ENCODE measurements around the gene CEMIP.

CEMIP gene

GRCh38 chr15:80978685-80979329 lies 199.6 kb downstream of the CEMIP start:
- Histone ChIP-seq H3K9me3 (ENCODE audit: low read length) (no peaks in the 10 kb centered on the region), H3K27me3 (ENCODE audit: control insufficient read depth in 1 of 2, insufficient read depth in 2 of 2, low read length in 2 of 2) (no peaks in the 10 kb centered on the region), H3K9ac (ENCODE audit: low read length) (no peak overlapping the region), H3K27ac (ENCODE audit: low read depth, low read length) (no peak overlapping the region), H3K36me3 (ENCODE audit: insufficient read depth, low read length) (peaks cover 15% of the 10 kb centered on the region), H3K4me1 (ENCODE audit: insufficient read depth, low read length) (no peaks in the 10 kb centered on the region), H3K4me3 (ENCODE audit: low read depth in 1 of 2, low read length in 2 of 2) (no peak overlapping the region)

DNA sequence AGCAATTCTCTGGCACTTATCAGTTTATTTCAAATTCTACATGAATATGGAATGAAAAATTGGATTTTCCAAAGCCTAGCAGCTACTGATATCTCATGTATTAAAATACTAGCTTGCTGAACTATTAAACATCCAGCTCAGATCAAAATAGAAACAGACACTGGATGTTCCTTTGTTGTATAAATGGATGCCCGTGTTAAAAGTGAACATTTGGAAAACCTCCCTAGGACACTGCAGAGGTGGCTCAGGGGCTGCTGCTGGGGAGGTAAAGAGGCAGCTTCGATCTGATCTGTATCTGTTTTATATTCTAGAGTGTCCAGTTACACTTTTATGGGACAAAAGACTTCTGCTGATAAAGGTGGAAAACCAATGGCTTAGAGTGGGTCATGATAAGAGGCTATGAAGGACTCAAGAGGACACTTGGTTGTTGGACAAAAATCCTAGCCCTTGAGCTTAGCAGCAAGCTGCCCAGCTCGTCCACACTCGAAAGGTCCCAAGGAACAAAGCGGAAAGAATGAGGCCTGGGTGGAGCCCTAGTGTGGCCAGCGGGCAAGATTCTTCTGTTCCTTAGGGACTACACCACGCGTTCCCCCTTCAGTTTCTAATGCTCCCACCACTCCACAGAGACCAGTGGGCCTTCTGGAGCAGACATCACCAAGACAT lies 200.5 kb downstream of the CEMIP start:
- no peak overlapping the region for H3K9ac ChIP-seq (ENCODE audit: low read length)
- H3K27ac ChIP-seq (ENCODE audit: low read depth, low read length): no peak overlapping the region
- H3K36me3 ChIP-seq (ENCODE audit: insufficient read depth, low read length): peaks cover 15% of the 10 kb centered on the region
- H3K9me3 ChIP-seq (ENCODE audit: low read length): no peaks in the 10 kb centered on the region
- no peaks in the 10 kb centered on the region for H3K4me1 ChIP-seq (ENCODE audit: insufficient read depth, low read length)
- no peaks in the 10 kb centered on the region for H3K27me3 ChIP-seq (ENCODE audit: control insufficient read depth in 1 of 2, insufficient read depth in 2 of 2, low read length in 2 of 2)
- no peak overlapping the region for H3K4me3 ChIP-seq (ENCODE audit: low read depth in 1 of 2, low read length in 2 of 2)

DNA sequence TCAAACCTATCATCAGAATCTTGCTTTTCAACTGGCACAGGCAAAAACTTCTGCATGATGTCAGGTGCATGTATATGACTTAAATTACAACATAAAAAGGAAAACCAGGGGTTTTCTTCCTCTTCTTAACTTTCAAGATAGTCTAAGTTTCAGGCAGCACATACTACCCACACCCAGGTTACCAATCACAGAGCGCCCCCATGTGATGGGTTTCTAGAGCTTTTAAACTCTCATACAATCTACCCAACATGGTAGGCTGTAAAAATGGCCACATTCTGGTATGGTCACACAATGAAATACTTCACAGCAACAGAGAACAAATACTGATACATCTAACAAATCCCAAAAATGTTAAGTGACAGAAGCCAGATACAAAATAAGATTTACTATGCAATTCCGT lies 203.0 kb downstream of the CEMIP start:
- Histone ChIP-seq H3K36me3 (ENCODE audit: insufficient read depth, low read length) (peaks cover 15% of the 10 kb centered on the region), H3K4me1 (ENCODE audit: insufficient read depth, low read length) (peaks cover 6% of the 10 kb centered on the region), H3K27me3 (ENCODE audit: control insufficient read depth in 1 of 2, insufficient read depth in 2 of 2, low read length in 2 of 2) (no peaks in the 10 kb centered on the region), H3K27ac (ENCODE audit: low read depth, low read length) (no peak overlapping the region), H3K9ac (ENCODE audit: low read length) (no peak overlapping the region), H3K9me3 (ENCODE audit: low read length) (no peaks in the 10 kb centered on the region), H3K4me3 (ENCODE audit: low read depth in 1 of 2, low read length in 2 of 2) (no peak overlapping the region)

GRCh38 chr15:80982839-80983238 lies 203.7 kb downstream of the CEMIP start:
- H3K9ac ChIP-seq (ENCODE audit: low read length): no peak overlapping the region
- H3K4me1 ChIP-seq (ENCODE audit: insufficient read depth, low read length): peaks cover 7% of the 10 kb centered on the region
- H3K36me3 ChIP-seq (ENCODE audit: insufficient read depth, low read length): peaks cover 15% of the 10 kb centered on the region
- H3K9me3 ChIP-seq (ENCODE audit: low read length): no peaks in the 10 kb centered on the region
- no peaks in the 10 kb centered on the region for H3K27me3 ChIP-seq (ENCODE audit: control insufficient read depth in 1 of 2, insufficient read depth in 2 of 2, low read length in 2 of 2)
- no peak overlapping the region for H3K27ac ChIP-seq (ENCODE audit: low read depth, low read length)
- H3K4me3 ChIP-seq (ENCODE audit: low read depth in 1 of 2, low read length in 2 of 2): no peak overlapping the region

DNA sequence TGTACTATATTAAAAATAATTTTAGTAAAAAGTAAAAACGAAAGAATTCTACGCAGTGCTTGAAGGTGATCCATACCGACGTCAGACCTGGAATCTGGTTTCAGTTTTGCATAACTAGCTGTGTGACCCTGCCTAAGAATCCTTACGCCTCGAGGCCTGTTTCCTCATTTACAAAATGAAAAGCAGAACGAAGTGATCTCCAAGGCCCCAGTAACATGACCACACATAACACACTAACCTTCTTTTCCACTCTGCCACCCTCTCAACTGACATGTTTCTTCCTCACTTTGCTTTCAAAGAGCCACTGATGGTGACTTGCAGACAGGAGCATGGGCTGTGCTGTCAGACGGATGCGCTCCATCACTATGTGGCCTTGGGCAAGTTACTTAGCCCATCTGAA lies 205.7 kb downstream of the CEMIP start:
- Histone ChIP-seq H3K4me1 (ENCODE audit: insufficient read depth, low read length) (peaks cover 20% of the 10 kb centered on the region), H3K36me3 (ENCODE audit: insufficient read depth, low read length) (peaks cover 5% of the 10 kb centered on the region), H3K4me3 (ENCODE audit: low read depth in 1 of 2, low read length in 2 of 2) (no peak overlapping the region), H3K27ac (ENCODE audit: low read depth, low read length) (no peak overlapping the region), H3K27me3 (ENCODE audit: control insufficient read depth in 1 of 2, insufficient read depth in 2 of 2, low read length in 2 of 2) (no peaks in the 10 kb centered on the region), H3K9ac (ENCODE audit: low read length) (no peak overlapping the region), H3K9me3 (ENCODE audit: low read length) (no peaks in the 10 kb centered on the region)

DNA sequence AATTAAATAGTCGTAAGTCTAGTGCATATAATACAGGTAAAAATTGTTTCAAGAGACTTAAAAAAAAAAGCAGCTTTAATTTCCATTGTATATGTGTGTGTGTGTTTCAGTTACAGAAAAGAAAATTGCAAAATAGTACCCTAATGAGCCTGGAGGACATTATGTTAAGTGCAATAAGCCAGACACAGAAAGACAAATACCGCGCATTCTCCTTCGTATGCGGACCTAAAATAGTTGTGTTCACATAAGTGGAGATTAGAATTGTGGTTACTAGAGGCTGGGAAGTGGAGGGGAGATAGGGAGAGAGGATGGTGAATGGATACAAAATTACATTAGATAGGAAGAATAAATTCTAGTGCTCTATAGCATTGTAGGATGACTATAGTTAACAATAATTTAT lies 206.8 kb downstream of the CEMIP start:
- no peaks in the 10 kb centered on the region for H3K9me3 ChIP-seq (ENCODE audit: low read length)
- H3K9ac ChIP-seq (ENCODE audit: low read length): no peak overlapping the region
- H3K4me1 ChIP-seq (ENCODE audit: insufficient read depth, low read length): peaks cover 29% of the 10 kb centered on the region
- no peak overlapping the region for H3K4me3 ChIP-seq (ENCODE audit: low read depth in 1 of 2, low read length in 2 of 2)
- H3K27ac ChIP-seq (ENCODE audit: low read depth, low read length): no peak overlapping the region
- no peaks in the 10 kb centered on the region for H3K27me3 ChIP-seq (ENCODE audit: control insufficient read depth in 1 of 2, insufficient read depth in 2 of 2, low read length in 2 of 2)
- no peaks in the 10 kb centered on the region for H3K36me3 ChIP-seq (ENCODE audit: insufficient read depth, low read length)

GRCh38 chr15:80986487-80986886 lies 207.3 kb downstream of the CEMIP start:
- H3K4me1 ChIP-seq (ENCODE audit: insufficient read depth, low read length): peaks cover 32% of the 10 kb centered on the region
- H3K9me3 ChIP-seq (ENCODE audit: low read length): no peaks in the 10 kb centered on the region
- H3K27ac ChIP-seq (ENCODE audit: low read depth, low read length): no peak overlapping the region
- H3K9ac ChIP-seq (ENCODE audit: low read length): no peak overlapping the region
- no peaks in the 10 kb centered on the region for H3K27me3 ChIP-seq (ENCODE audit: control insufficient read depth in 1 of 2, insufficient read depth in 2 of 2, low read length in 2 of 2)
- no peaks in the 10 kb centered on the region for H3K36me3 ChIP-seq (ENCODE audit: insufficient read depth, low read length)
- H3K4me3 ChIP-seq (ENCODE audit: low read depth in 1 of 2, low read length in 2 of 2): no peak overlapping the region

DNA sequence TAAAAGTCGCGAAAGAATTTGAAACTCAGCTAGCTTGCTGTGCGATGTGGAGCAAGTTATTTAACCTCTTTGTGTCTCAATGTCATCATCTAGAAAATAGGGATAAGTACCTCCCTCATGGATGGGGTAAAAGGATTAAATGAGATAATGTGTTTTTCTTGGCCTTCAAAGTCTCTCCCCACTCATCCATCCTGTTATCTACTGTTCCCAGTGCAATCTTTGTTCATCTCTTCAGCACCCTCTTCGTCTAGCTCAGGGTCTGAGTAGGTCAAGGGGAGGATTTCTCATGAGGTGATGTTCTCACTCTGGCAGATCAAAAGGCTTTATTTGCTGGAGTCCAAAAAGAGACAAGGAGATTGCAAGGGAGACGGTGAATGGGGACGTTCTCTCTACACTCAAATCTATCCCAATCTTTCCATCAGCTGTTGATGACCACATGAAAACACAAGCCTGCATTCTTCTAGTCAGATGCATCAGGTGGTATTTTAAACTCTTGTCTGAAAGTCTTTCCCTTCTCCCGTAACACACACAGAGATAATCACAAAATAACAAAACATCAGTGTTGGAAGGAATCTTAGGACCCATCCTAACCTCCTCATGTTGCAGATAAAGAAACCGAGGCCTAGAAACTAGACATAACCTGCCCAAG lies 209.1 kb downstream of the CEMIP start:
- Histone ChIP-seq H3K27me3 (ENCODE audit: control insufficient read depth in 1 of 2, insufficient read depth in 2 of 2, low read length in 2 of 2) (no peaks in the 10 kb centered on the region), H3K36me3 (ENCODE audit: insufficient read depth, low read length) (no peaks in the 10 kb centered on the region), H3K27ac (ENCODE audit: low read depth, low read length) (peak overlapping the region; percentile 91), H3K4me1 (ENCODE audit: insufficient read depth, low read length) (peaks cover 37% of the 10 kb centered on the region), H3K4me3 (ENCODE audit: low read depth in 1 of 2, low read length in 2 of 2) (peak overlapping the region; percentile 96 to 97), H3K9me3 (ENCODE audit: low read length) (no peaks in the 10 kb centered on the region), H3K9ac (ENCODE audit: low read length) (no peak overlapping the region)

DNA sequence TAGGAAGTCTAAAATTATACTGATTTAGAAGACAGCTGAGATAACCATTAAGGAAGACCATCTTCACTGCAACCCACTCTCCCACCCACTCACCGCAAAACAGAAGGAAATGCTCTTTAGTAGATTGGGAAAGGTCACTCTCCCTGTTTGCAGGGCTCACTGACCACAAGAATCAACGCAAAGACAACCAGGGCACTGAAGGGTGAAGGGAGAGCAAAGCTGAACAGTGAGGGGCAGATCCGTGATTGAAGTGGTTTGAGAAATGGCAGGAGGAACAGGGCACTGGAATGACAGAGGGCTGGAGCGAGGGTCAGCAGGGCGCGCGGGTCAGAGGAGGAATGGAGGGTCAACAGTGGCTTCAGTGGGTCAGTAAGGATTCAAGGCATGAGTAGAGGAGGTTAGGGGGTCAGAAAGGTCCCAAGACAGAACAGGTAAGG lies 209.9 kb downstream of the CEMIP start:
- Histone ChIP-seq H3K4me1 (ENCODE audit: insufficient read depth, low read length) (peaks cover 37% of the 10 kb centered on the region), H3K27ac (ENCODE audit: low read depth, low read length) (peak overlapping the region; percentile 91), H3K27me3 (ENCODE audit: control insufficient read depth in 1 of 2, insufficient read depth in 2 of 2, low read length in 2 of 2) (no peaks in the 10 kb centered on the region), H3K36me3 (ENCODE audit: insufficient read depth, low read length) (no peaks in the 10 kb centered on the region), H3K9ac (ENCODE audit: low read length) (peak overlapping the region; percentile 87), H3K4me3 (ENCODE audit: low read depth in 1 of 2, low read length in 2 of 2) (peak overlapping the region; percentile 96 to 97), H3K9me3 (ENCODE audit: low read length) (no peaks in the 10 kb centered on the region)

DNA sequence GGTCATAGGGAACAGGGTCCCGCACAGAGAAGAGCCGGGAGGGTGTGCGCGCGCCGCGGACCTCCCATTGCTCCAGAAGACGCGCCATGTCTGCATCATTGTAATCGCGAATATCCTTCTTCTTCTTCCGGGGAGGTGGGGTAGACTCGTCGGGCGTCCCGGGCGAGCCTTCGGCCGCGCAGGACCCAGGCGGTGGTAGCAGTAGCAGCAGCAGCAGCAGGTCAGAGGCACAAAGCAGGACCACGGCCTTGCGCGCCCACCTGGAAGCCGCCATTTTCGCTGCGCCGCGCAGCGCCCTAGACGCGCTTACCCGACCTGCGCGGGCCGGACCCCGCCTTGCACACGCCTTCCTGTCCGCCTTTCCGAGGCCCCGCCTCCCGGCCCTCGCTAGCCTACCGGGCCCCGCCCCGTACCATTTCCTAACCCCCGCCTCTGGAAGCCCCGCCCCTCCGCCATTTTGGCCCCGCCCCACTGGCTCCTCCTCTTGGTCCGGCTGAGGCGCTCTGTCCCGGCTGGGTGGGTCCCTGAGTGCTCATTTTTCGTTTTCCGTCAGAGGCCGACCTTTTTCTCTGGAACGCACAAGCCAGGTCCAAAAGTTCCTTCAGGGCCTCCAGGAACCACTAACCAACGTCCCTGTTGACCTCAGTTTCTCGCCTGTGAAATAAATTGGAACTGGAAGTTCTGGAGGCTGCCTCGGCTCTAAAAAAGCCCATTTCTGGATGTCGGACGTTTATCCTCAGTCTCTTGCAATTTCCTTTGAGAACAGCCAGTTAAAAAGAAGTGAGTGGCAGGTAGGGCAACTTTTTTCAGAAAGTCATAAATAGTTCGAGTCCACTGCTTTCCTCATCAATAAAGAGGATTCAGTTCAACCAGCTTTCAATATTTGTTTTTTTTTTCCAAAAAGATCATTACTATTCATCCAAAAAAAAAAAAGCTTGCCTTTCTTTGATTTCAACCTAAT lies 210.6 kb downstream of the CEMIP start, which contains the start of gene MESD:
MESD (minus strand) TSS at position 302 of the 961 bp plus-strand sequence; CDS start at position 274, 28 bp downstream.
- Histone ChIP-seq H3K4me1 (ENCODE audit: insufficient read depth, low read length) (peaks cover 37% of the 10 kb centered on the region), H3K36me3 (ENCODE audit: insufficient read depth, low read length) (no peaks in the 10 kb centered on the region)

DNA sequence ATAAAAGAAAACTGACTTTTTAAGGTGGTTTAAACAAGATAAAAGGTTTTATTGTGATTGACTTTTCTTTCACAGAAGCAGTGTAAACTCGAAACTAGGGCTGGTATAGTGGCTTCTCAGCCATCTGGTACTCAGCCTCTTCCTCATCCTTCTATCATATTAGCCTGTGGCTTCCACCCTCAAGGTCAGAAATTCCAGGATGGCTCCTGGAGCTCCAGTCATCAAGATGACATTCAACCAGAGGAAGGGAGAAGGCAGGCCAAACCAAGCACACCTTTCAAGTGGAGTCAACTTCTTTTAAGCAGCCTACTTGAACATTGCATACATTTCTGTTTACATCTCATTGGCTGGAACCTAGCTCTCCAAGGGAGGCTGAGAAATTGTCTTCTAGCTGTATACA lies 211.8 kb downstream of the CEMIP start:
- Histone ChIP-seq H3K27ac (ENCODE audit: low read depth, low read length) (peak overlapping the region; percentile 93), H3K4me1 (ENCODE audit: insufficient read depth, low read length) (peaks cover 34% of the 10 kb centered on the region), H3K4me3 (ENCODE audit: low read depth in 1 of 2, low read length in 2 of 2) (no peak overlapping the region)

More for the DNA sequence above, 210.6 kb downstream of the CEMIP start, which contains the start of gene MESD:
- H3K27ac ChIP-seq (ENCODE audit: low read depth, low read length): peak within 1 kb of the TSS; percentile 93
- H3K9ac ChIP-seq (ENCODE audit: low read length): peak within 1 kb of the TSS; percentile 87
- no peaks in the 10 kb centered on the region for H3K9me3 ChIP-seq (ENCODE audit: low read length)
- peak within 1 kb of the TSS; percentile 96 to 97 for H3K4me3 ChIP-seq (ENCODE audit: low read depth in 1 of 2, low read length in 2 of 2)
- no peaks in the 10 kb centered on the region for H3K27me3 ChIP-seq (ENCODE audit: control insufficient read depth in 1 of 2, insufficient read depth in 2 of 2, low read length in 2 of 2)

More for the DNA sequence above, 211.8 kb downstream of the CEMIP start:
- H3K27me3 ChIP-seq (ENCODE audit: control insufficient read depth in 1 of 2, insufficient read depth in 2 of 2, low read length in 2 of 2): no peaks in the 10 kb centered on the region
- H3K36me3 ChIP-seq (ENCODE audit: insufficient read depth, low read length): no peaks in the 10 kb centered on the region
- no peak overlapping the region for H3K9ac ChIP-seq (ENCODE audit: low read length)
- no peaks in the 10 kb centered on the region for H3K9me3 ChIP-seq (ENCODE audit: low read length)
